ENCODE data around the gene OSBP2. TPM values are rescaled to one million over a fixed set of nuclear protein-coding genes. Genes with fewer than 3 reads are reported as not detected.

Gene OSBP2
- total and polyA plus RNA-seq, 2 experiments from 2014 or later: 2.1 to 2.9 TPM

- Histone ChIP-seq H3K79me2 (replicated peaks; ENCODE audit: insufficient read depth) (no peaks in the 10 kb centered on the region), H3K4me1 (ENCODE audit: insufficient read depth) (0 out of 2 replicates have a peak, but pooled peaks cover 3% of the 10 kb centered on the region), H3K9me2 (ENCODE audit: insufficient read depth) (no peaks in the 10 kb centered on the region), H3K4me3 (no peak overlapping the region), H3K27ac (ENCODE audit: low read depth) (no peak overlapping the region), H3K4me2 (no peak overlapping the region), H2AFZ (no peak overlapping the region), H3K27me3 (ENCODE audit: insufficient read depth) (no peaks in the 10 kb centered on the region), H3K36me3 (ENCODE audit: insufficient read depth) (no peaks in the 10 kb centered on the region), H4K20me1 (replicated peaks; ENCODE audit: insufficient read depth) (no peaks in the 10 kb centered on the region), H3F3A (replicated peaks; ENCODE audit: low read depth) (no peaks in the 10 kb centered on the region)
- ATAC-seq (no peak), DNase-seq (ENCODE audit: low spot score) (no peak)
- TF ChIP-seq ZNF331 (CRISPR knock-in tag; IDR thresholded peaks at IDR 0.05; ENCODE audit: low read depth) (no peak), STAT1 (IDR thresholded peaks at IDR 0.05; ENCODE audit: unreplicated experiment) (no peak), REST (IDR thresholded peaks at IDR 0.05; ENCODE audit: unreplicated experiment) (no peak), JUNB (IDR thresholded peaks at IDR 0.05; ENCODE audit: unreplicated experiment) (no peak), CTCF (conservative IDR thresholded peaks at IDR 0.05; ENCODE audit: low read depth in 2 of 2) (no peak), ETS1 (IDR thresholded peaks at IDR 0.05) (no peak), CREB1 (CRISPR knock-in tag; IDR thresholded peaks at IDR 0.05; ENCODE audit: low read depth) (no peak), EZH2phosphoT487 (IDR thresholded peaks at IDR 0.05; ENCODE audit: unreplicated experiment) (no peak), NANOG (IDR thresholded peaks at IDR 0.05; ENCODE audit: borderline replicate concordance) (no peak), EZH2 (IDR thresholded peaks at IDR 0.05; ENCODE audit: low read depth, unreplicated experiment) (no peak), ZNF114 (CRISPR knock-in tag; IDR thresholded peaks at IDR 0.05) (no peak), POLR2AphosphoS5 (IDR thresholded peaks at IDR 0.05; ENCODE audit: low read depth) (no peak)
- TF ChIP-seq, protein P1, sequence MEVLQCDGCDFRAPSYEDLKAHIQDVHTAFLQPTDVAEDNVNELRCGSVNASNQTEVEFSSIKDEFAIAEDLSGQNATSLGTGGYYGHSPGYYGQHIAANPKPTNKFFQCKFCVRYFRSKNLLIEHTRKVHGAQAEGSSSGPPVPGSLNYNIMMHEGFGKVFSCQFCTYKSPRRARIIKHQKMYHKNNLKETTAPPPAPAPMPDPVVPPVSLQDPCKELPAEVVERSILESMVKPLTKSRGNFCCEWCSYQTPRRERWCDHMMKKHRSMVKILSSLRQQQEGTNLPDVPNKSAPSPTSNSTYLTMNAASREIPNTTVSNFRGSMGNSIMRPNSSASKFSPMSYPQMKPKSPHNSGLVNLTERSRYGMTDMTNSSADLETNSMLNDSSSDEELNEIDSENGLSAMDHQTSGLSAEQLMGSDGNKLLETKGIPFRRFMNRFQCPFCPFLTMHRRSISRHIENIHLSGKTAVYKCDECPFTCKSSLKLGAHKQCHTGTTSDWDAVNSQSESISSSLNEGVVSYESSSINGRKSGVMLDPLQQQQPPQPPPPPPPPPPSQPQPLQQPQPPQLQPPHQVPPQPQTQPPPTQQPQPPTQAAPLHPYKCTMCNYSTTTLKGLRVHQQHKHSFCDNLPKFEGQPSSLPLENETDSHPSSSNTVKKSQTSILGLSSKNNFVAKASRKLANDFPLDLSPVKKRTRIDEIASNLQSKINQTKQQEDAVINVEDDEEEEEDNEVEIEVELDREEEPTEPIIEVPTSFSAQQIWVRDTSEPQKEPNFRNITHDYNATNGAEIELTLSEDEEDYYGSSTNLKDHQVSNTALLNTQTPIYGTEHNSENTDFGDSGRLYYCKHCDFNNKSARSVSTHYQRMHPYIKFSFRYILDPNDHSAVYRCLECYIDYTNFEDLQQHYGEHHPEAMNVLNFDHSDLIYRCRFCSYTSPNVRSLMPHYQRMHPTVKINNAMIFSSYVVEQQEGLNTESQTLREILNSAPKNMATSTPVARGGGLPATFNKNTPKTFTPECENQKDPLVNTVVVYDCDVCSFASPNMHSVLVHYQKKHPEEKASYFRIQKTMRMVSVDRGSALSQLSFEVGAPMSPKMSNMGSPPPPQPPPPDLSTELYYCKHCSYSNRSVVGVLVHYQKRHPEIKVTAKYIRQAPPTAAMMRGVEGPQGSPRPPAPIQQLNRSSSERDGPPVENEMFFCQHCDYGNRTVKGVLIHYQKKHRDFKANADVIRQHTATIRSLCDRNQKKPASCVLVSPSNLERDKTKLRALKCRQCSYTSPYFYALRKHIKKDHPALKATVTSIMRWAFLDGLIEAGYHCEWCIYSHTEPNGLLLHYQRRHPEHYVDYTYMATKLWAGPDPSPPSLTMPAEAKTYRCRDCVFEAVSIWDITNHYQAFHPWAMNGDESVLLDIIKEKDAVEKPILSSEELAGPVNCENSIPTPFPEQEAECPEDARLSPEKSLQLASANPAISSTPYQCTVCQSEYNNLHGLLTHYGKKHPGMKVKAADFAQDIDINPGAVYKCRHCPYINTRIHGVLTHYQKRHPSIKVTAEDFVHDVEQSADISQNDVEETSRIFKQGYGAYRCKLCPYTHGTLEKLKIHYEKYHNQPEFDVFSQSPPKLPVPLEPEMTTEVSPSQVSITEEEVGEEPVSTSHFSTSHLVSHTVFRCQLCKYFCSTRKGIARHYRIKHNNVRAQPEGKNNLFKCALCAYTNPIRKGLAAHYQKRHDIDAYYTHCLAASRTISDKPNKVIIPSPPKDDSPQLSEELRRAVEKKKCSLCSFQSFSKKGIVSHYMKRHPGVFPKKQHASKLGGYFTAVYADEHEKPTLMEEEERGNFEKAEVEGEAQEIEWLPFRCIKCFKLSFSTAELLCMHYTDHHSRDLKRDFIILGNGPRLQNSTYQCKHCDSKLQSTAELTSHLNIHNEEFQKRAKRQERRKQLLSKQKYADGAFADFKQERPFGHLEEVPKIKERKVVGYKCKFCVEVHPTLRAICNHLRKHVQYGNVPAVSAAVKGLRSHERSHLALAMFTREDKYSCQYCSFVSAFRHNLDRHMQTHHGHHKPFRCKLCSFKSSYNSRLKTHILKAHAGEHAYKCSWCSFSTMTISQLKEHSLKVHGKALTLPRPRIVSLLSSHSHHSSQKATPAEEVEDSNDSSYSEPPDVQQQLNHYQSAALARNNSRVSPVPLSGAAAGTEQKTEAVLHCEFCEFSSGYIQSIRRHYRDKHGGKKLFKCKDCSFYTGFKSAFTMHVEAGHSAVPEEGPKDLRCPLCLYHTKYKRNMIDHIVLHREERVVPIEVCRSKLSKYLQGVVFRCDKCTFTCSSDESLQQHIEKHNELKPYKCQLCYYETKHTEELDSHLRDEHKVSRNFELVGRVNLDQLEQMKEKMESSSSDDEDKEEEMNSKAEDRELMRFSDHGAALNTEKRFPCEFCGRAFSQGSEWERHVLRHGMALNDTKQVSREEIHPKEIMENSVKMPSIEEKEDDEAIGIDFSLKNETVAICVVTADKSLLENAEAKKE (CRISPR knock-in tag; IDR thresholded peaks at IDR 0.05): no peak
- no peaks in the 10 kb centered on the region for H3K9me3 Mint-ChIP-seq
- no peaks in the 10 kb centered on the region for H3K36me3 Mint-ChIP-seq (ENCODE audit: low read depth)
- no peak overlapping the region for H3K4me3 Mint-ChIP-seq
- peaks cover 6% of the 10 kb centered on the region for H3K27me3 Mint-ChIP-seq (ENCODE audit: insufficient read depth, low read depth, poor library complexity)
- H3K4me1 Mint-ChIP-seq: 0 out of 3 replicates have a peak, but pooled peaks cover 2% of the 10 kb centered on the region
- H3K27ac Mint-ChIP-seq: no peak overlapping the region
Measured at GRCh38 chr22:30858976-30859713, 164.5 kb downstream of the OSBP2 start.
